LNCAP (cell line): ENCODE results near the gene THG1L.

Experiments
- TF ChIP-seq, protein P1 (sequence below): fragments of 450-650 bp; IDR thresholded peaks from 2 replicates; pipeline ENCODE4 v1.5.1; 2017; ENCODE audit warnings: mild to moderate bottlenecking

Gene THG1L

DNA sequence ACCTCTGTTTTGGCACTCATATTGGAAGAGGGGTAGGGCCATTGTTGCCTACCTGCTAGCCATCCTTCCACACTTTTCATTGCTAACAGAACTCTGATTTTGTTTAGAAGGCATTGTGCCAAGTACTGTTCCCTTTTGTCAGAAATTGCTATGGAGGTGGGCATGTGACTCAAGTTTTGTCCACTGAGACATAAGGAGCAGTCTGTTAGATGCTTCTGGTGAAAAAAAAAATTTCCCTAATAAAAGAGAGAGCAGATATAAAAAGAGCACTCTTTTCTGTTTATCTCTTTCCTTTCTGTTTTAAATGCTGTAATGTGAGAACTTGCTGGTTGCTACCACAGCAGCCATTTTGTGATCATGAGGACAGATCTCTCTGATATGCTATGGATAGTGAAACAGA, 21.9 kb upstream of the THG1L start:
- TF ChIP-seq, protein P1, sequence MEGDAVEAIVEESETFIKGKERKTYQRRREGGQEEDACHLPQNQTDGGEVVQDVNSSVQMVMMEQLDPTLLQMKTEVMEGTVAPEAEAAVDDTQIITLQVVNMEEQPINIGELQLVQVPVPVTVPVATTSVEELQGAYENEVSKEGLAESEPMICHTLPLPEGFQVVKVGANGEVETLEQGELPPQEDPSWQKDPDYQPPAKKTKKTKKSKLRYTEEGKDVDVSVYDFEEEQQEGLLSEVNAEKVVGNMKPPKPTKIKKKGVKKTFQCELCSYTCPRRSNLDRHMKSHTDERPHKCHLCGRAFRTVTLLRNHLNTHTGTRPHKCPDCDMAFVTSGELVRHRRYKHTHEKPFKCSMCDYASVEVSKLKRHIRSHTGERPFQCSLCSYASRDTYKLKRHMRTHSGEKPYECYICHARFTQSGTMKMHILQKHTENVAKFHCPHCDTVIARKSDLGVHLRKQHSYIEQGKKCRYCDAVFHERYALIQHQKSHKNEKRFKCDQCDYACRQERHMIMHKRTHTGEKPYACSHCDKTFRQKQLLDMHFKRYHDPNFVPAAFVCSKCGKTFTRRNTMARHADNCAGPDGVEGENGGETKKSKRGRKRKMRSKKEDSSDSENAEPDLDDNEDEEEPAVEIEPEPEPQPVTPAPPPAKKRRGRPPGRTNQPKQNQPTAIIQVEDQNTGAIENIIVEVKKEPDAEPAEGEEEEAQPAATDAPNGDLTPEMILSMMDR: no peak

DNA sequence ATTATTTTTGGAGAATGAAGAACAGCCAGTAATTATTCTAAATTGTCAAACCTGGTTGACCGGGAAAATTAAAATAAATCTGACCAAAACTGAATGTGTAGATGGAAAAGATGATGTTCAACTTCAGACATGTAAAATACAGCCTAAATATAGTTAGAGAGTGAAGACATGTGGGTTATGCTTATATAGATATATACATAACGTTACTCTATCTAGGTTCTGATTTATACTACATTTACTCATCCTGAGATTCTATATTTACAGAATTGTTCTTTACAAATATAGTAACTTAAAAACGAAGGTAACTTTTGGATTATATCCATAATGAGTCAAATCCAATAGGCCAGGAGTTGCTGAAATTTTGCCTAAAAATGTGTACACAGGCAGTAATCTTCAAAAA, 20.8 kb upstream of the THG1L start:
- TF ChIP-seq, protein P1: no peak

DNA sequence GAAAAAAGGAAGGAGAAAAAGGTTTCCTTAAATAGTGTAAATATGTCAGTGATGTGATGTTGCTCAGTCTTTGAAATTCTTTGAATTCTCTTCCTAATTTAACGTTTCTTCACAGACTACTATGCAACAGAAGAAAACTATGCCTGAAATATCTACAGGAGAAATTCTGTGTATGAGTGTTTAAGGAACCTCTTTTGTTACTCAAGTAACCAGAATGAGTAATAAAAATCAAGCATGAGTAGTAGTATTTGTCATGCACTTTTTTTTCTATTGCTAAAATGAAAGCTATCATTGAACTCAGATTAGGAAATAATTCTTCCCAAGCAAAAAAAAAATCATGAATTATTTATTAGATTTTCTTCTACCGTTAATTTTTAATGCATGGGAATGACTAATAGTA, 20.3 kb upstream of the THG1L start:
- TF ChIP-seq, protein P1: no peak

DNA sequence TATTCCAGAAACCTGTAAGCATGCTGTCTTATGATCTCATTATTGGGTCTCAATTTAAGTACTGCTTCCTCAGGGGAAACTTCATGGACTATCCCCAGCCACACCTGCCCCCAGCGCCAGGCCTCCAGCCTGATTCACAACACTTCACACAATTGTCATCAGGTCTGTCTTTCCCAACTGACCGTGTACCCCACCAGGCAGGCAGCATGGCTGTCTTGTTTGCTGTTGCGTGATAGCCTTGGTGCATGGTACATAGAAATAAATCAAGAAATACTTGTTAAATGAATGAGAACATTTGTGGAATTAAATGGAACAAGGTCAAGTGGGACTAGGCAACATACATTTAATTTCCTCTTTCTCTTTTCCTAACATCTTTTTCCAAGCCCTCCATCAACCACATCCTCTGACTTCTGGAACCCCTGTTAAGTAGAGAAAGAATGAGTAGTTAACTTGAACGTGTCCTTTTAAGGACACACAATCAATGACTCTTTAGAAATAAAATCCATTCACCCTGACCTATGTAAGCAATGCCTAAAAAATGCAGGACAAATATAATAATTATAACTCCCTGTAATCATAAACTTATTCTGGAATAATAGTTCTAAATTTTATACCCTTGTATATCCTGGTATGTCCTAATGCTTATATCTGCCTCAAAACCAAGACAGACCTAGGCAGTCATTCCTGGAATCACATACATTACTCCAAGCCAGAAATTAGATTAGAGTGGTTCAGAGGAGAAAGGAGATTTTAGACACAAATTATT, 17.2 kb upstream of the THG1L start:
- TF ChIP-seq, protein P1: no peak

DNA sequence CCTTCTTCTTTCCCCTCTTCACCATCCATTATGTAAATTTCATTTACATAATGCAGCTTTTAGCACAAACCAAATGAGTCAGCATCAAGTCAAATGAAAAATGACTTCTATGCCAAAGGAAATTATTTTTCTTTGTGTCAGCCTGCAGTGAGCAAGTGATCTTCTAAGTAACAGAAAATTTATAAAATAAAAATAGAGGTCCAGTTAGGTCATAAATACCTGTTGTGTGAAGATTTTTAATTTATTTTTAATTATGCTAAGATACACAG, 16.7 kb upstream of the THG1L start:
- TF ChIP-seq, protein P1: no peak

DNA sequence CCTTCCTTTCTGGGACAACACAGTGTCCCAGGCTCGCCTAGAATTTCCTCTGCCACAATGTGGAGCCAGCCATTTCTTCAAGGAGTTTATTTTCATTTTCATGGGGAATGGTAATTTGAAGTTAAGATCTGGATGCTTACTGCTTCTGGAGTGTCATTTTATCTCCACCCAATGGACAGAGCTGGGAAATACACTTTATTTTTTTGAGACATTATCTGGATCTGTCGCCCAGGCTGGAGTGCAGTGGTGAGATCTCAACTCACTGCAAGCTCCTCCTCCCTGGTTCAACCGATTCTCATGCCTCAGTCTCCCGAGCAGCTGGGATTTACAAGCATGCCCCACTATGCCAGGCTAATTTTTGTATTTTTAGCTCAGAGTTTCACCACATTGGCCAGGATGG, 12.7 kb upstream of the THG1L start:
- TF ChIP-seq, protein P1: peak; percentile 56

DNA sequence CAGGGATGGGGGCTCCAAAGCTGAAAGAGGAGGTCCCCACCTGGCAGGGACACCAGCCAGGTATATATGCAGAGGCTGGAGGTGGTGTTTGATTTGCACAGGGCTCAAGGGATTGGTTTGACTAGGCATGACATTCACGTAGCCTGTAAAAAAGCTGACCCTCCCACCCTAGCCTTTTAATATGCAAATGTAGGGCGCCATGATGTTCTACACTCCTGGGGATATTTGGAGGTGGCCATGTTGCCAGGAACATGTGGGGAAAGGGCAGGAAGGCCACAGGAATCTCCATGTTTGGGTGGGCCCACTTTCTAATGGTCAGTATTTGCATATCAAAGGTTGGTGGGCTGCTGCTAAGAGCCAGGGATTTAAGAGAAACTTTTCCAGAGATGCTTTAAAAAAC, 12.0 kb upstream of the THG1L start:
- TF ChIP-seq, protein P1: no peak

DNA sequence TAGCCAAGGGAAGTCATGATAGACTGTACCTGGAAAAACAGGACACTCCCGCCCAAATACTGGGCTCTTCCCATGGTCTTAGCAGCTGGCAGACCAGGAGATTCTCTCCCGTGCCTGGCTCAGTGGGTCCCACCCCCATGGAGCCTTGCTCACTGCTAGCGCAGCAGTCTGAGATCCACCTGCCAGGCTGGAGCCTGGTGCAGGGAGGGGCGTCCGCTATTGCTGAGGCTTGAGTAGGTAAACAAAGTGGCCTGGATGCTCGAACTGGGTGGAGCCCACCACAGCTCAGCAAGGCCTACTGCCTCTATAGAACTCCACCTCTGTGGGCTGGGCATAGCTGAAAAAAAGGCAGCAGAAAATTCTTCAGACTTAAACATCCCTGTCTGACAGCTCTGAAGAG, 10.1 kb upstream of the THG1L start:
- TF ChIP-seq, protein P1: no peak
